Measurements from ENCODE around the gene AKT1S1.

- TF ChIP-seq JUND (CRISPR knock-in tag; IDR thresholded peaks at IDR 0.05) (no peak), RAD21 (CRISPR knock-in tag; IDR thresholded peaks at IDR 0.05) (no peak), GATA4 (IDR thresholded peaks at IDR 0.05; ENCODE audit: borderline replicate concordance, low read depth) (no peak), TAF1 (CRISPR knock-in tag; IDR thresholded peaks at IDR 0.05) (no peak)
Observed at GRCh38 chr19:49832556-49832955, 44.6 kb downstream of the AKT1S1 start.
